ENCODE results near the gene EOLA1.
"Not testable (repeated sequence)": the region's sequence is repeated elsewhere in the genome, so short reads cannot be mapped to it uniquely, and the experiment has no call there.

GRCh38 chrX:149555251-149555650, 14.4 kb downstream of the EOLA1 start:
- not testable (repeated sequence) for TF ChIP-seq CTCF (IDR thresholded peaks at IDR 0.05; ENCODE audit: poor library complexity, severe bottlenecking); EZH2 (IDR thresholded peaks at IDR 0.05; ENCODE audit: borderline replicate concordance, insufficient read depth, low read length, poor library complexity, severe bottlenecking); EP300 (conservative IDR thresholded peaks at IDR 0.05; ENCODE audit: poor library complexity, severe bottlenecking); TAF1 (IDR thresholded peaks at IDR 0.05; ENCODE audit: low read depth); POLR2AphosphoS5 (IDR thresholded peaks at IDR 0.05); RAD21 (conservative IDR thresholded peaks at IDR 0.05)

All from neural cell (in vitro differentiated cells).